H1 (cell line): Measurements from ENCODE around the gene PAX8. TPM values are rescaled to one million over a fixed set of nuclear protein-coding genes. Genes with fewer than 3 reads are reported as not detected.

Source experiments
- JUN ChIP-seq: IDR thresholded peaks from 2 replicates; pipeline ENCODE4 v1.6.1; 2011; ENCODE audit warnings: low read depth, mild to moderate bottlenecking, improper control_type of control experiment, low read length
- JUND ChIP-seq: IDR thresholded peaks from 2 replicates; pipeline ENCODE4 v1.6.1; 2011; ENCODE audit warnings: mild to moderate bottlenecking, improper control_type of control experiment, low read length
- NRF1 ChIP-seq: IDR thresholded peaks from 2 replicates; pipeline ENCODE4 v1.6.1; 2011; ENCODE audit warnings: mild to moderate bottlenecking, low read depth, low read length, improper control_type of control experiment
- RNF2 ChIP-seq: fragments of 200-900, 300-1000 bp; sonication (generic); IDR thresholded peaks from 2 replicates; pipeline ENCODE4 v1.7.1; 2016; ENCODE audit warnings: borderline replicate concordance, low read depth, mild to moderate bottlenecking, antibody characterized with exemption, low read length; ENCODE audit not compliant: poor library complexity, severe bottlenecking; ENCODE audit errors: missing control alignments
- SAP30 ChIP-seq: fragments of 300-600 bp; sonication (generic); IDR thresholded peaks from 2 replicates; pipeline ENCODE4 v1.7.1; 2012; ENCODE audit warnings: low read length, moderate library complexity, mild to moderate bottlenecking, inconsistent platforms; ENCODE audit not compliant: insufficient read depth, insufficient replicate concordance
- polyA plus RNA-seq, 7 experiments: library from polyadenylated mRNA; depleted of rRNA in 3 of 7; stranded (reverse) in 5 of 7; unstranded in 2 of 7; fragments of >200 nt in 5 of 7; fragments of 200-250 nt in 2 of 7; gene quantifications; 1 replicate in 5 of 7; 2 replicates in 1 of 7; 4 replicates in 1 of 7; pipeline versions ENCODE4 v1.2.1 to v1.2.3, GENCODE V29; 2011 to 2013; ENCODE audit warnings: missing spikeins in 2 of 7, mixed read lengths in 2 of 7
- total RNA-seq: library from RNA; stranded (reverse); fragmentation: NEBNext Ultra II Directional; extraction: Animal tissue kit (Norgen Biotek cat#: 25700); gene quantifications from 2 replicates; pipeline ENCODE4 v1.2.1, GENCODE V29; 2021

The PAX8 gene
- total and polyA plus RNA-seq, 2 of the 8 experiments (the other 6 are each of a cell fraction or from before 2014, with no cell fraction given) = 0.02 TPM; not detected in 1

GRCh38 chr2:113224647-113225236 is 54.0 kb downstream of the PAX8 start (continued):
- TF ChIP-seq JUN (no peak), NRF1 (no peak), SAP30 (no peak), RNF2 (no peak), JUND (no peak)
